T-helper 2 cell (primary cell): ENCODE results near the gene SPTAN1.
"Not testable (repeated sequence)": the region's sequence is repeated elsewhere in the genome, so short reads cannot be mapped to it uniquely, and the experiment has no call there.

Experiments used
- DNase-seq, 5 experiments: peaks; one replicate each; pipeline versions ENCODE4 v3.0.0 to v3.0.0-alpha.2; 2012 to 2022

Gene SPTAN1

DNA sequence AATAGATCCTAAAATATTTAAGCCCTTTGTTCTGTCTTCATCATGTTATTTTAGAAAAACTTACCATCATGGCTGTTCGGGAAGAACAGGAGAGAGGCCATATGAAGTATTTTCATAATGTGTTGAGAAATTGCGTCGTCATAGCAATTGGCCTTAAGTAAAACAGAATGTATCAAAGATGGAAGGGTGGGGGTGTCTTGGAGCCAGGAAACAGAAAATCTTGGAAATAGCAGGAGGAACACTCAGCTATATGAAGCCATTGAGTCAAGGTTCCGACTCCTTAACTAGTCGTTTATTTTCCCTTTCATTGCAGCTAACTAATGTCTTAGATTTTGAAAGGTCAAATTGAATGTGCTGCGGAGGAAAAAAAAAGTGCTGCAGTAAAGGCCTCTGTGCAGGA is 1.3 kb downstream of the SPTAN1 start:
- DNase-seq = peak in 1 of 5 experiments; percentile 43

DNA sequence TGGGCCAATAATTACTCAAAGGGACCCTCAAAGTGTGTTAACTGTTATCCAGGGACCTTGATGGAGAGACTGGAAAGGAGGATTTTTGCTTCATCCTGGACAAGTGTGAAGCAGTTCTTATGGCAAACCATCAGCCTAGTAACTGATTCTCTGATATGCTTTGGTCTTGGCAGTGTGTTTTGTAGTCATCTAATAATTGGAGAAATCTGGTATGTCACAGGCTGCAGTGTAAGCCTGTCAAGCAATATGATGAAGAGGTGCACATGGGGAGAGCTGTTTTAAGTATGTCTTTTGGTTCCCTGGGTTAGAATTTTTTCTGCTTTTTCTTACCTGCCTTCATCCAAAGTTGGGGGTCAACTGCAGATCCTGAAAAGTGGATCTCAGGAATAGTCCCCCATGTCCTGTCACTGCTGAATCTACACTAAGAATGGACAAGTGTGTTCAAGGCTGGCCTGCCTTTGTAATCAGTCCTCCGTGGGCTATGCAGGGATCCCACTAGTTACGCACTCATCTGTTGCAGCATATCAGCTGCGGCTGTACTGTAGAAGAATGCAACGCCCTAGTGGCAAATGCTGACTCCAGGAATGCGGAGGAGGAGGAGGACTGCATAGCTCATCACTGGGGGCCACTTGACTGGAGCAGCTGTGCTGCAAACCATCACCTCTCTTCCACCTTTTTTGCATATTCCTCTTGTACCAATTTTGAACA is 1.9 kb downstream of the SPTAN1 start:
- DNase-seq = peak in 2 of 5 experiments; percentile 9 to 34

DNA sequence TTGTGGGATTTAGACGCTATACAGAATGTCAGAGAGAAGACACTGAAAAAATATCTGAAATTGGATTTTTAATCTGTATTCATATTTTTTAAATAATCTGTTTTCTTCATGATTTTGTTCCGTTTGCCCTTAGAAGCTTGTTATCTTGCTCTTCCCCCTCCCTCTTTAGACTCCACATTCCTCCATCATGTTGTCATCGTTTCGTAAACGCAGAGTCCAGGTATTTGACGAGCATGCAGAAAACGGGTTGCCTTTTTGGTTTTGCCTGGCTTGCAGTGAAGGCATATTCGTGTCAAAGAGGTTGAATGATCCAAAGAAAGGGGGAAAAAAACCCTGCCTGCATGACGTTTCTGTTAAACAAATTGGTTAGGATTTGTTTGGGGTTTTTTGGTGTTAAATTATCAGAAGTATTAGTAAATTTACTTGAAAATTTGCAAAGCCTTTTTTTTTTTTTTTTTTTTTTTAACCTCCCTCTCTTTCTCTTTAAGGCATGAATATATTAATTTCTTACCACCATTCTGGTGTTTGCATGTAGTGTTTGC is 2.9 kb downstream of the SPTAN1 start:
- no peak for DNase-seq

DNA sequence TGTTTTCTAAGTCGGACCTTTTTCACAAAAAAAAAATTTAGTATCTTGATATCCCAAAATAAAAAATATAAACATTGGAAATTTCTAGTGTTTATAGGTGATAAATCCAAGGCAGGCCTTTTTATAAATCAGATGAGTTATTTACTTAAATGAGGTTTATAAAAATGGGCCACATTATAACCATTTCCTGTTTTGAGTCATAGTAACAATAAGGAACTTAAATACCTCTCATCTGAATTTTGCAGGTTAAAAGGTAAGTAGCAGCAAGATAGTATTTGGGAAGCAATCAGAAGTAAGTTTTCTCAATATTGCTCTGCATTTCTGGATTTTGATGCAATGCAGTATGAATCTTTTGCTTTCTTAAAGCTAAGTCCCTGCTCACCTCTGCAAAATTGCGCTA is 3.9 kb downstream of the SPTAN1 start:
- DNase-seq = peak in 1 of 5 experiments; percentile 60

DNA sequence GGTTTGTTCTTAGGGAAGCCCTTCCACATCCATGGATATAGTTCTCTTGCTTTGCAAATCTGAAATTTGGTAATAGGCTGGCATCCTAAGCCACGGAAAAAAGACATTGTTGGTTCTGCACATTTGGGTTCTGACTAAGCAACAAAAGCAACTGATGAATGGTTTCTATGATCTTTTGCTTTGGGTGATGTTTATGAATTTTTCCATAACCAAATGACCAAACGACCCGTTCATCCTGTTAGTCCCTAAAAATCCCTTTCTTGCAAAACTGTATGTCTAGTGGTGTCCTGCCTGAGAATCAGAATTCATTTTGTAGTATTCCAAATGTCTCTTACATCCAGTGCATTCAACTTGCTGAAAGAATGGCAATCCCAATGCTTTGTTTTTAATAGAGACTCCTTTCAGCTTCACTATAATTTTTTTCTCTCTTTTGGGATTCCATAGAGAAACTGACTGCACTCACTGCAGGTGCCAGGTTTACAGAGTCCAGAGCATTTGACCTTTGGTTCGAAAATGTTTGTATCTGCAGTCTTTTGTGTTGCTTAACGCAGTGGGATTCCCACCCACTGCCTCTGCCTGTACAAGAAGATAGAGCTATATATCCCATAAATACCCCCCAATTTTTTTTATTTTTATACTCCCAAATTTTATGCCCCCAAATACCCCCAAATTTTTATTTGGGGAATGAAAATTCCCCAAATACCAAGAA is 4.7 kb downstream of the SPTAN1 start:
- no peak for DNase-seq

DNA sequence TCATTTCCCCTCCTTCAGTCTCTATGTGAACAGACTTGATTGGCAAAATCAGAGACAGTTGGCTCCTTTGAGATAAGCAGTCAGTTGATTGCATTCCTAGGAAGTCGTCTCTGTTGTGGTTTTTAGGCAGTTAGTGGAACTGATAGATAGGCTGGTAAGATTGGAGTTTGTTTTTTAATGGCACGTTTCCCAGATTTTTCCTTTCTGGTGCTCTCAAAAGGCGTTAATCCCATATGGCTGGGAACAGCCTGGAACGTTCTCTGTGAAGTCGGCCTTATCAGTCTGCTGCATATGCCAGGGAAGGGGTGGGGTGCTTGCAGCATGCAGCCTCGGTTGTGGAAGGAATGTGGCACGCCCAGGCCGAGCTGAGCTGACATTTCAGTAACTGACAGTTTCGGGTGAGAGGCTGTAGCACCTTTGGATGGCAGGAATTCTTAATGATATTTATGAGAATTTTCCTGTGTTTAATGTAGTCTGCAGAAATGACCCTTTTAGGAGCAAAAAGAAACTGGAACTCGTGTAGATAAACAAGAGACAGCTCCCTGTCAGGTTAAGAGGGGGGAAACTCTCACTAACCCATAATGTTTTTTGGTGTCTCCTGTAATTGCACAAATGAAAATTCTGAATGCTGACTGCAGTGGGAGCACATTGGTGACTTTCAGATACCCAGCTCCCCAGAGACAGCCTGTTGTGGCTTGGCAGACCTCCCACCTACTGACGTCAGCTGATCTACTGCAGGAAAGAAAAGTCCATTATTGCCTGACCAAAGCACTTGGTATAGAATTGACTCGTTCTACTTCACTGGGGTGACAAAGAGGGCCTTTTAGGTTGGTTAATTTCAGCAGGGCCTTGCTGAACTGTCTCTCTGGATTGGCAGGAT is 6.3 kb downstream of the SPTAN1 start:
- peak in 3 of 5 experiments; percentile 12 to 77 (median 46) for DNase-seq

DNA sequence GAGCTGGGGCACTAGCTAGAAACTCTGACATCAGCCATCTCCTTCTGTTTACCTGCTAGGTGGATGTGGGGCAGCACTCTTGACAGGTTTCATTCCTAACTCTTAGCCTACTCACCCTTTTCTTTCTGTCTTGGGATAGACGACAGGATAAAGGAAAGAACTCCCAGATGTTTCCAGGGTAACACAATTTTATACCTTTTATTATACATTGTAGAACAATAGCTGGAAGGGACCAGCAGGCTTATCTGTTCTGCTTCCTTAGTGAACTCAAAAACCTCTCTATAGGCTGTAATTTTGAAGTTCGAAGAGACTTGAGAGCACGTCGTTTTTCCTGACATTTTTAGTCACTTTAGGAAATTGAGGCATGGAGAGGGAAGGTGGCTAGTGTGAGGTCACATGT is 13.2 kb downstream of the SPTAN1 start:
- DNase-seq = no peak

DNA sequence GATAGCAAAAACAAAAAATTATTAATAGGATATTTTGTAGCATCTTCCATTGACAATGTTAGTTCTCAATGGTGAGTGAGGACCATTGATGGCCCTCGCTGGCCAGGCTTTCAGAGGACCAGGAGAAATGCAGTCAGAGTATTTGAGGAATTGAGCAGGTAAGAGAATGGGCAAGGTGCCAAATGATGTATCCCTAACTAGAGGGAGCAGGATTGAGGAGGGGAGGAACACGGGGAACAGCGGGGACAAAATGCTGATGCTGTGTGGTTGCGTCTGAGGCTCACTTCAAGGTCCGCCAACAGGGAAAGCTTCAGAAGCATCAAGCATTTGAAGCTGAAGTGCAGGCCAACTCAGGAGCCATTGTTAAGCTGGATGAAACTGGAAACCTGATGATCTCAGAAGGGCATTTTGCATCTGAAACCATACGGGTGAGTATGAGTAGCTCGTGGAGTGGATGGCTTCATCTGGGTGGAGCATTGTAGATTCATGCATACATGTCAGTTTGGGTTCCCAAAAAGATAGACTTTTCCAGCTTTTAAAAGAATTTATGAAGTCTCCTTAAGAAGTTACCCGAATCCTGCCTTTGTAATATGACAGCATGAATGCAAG is 16.2 kb downstream of the SPTAN1 start:
- DNase-seq = no peak

DNA sequence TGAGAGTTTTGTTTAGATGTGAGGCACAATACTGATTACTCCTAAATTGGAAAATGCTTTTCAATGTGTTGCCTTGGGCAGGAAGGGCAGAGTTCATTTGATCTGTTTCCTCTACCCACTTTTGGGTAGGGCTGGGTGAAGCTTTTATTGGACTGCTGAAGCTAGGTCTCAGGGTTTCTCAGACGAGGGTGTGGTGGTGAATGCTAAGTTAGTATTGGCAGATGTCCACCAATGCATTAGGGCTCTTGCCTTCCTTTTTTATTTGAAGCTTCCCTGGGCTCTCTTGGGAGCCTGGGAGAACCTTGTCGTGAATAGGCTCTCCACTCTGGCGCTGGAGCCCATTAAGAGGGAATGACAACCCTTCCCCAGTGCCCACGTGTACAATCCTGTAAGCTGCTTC is 23.1 kb downstream of the SPTAN1 start:
- DNase-seq = no peak

DNA sequence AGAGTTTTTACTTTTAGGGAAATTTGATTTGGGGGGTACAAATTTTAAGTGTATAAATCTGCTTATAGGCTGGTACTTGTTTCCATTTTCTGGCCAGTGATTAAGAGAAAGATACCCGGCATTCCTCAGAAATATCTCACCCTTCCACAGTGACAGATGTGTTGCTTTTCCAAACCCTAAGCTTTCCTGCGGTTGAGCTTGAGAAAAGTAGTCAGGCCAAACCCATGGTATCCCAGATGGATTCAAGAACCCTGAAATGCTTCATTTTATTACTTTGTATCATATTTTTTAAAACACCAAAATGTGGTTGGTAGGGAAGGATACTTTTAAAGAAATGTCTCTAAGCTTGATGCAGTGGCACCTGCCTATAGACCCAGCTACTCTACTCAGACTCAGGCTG is 23.5 kb downstream of the SPTAN1 start:
- no peak for DNase-seq

DNA sequence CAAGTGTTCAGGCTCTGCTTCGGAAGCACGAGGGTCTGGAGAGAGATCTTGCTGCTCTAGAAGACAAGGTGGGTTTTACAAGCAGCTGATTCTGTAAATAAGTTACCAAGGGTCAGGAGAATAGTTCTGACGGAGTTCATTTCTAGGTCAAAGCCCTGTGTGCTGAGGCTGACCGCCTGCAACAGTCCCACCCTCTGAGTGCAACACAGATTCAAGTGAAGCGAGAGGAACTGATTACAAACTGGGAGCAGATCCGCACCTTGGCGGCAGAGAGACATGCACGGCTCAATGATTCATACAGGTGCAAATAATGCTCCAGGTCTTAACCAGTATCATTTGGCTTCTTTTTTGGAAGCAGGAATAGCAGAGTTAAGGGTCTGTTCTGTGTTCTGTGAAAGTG is 24.8 kb downstream of the SPTAN1 start:
- DNase-seq = no peak

DNA sequence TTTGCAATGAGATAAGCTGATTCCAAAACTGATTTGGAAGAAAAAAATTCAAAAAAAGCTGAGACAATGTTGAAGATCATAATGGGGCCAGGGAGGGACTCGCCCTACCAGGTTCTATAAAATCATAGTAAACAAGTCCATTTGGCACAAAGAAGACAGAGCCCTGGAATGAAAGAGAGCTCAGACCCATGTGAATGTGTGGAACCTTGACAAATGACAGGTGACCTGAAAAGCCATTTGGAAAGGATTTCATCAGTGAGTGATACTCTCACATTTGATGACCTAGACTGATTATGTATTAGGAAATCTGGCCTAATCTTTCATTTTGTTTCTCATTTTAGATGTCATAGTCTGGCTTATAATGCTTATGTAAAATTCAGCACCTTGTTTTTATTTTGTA is 26.8 kb downstream of the SPTAN1 start:
- DNase-seq = no peak

DNA sequence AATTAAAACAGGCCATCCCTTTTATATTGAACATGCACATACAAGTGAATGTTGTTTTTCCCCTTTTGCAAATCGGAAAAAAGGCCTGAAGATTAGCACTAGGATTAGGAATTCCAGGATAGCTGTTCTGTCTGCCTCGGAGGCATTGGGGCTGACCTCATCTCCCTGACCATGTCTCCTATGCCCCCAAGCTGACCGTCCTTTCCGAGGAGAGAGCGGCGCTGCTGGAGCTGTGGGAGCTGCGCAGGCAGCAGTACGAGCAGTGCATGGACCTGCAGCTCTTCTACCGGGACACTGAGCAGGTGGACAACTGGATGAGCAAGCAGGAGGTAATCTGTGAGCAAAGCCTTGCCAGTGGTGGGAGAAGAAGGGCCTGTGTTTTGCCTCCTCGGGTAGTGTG is 28.3 kb downstream of the SPTAN1 start:
- DNase-seq = no peak

DNA sequence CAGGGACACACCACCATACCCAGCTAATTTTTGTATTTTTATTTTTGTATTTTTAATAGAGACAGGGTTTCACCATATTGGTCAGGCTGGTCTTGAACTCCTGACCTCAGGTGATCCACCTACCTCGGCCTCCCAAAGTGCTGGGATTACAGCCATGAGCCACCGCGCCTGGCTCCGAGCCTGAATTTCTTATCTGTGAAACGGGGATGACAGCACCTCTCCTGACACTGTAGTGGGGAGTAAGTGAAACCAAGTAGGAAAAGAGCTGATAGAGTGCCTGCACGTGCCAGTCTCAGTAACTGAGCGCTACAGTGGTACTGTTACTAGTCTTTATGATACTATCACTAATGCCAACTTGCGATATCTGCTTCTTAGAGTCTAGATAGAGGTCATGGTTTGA is 32.8 kb downstream of the SPTAN1 start:
- DNase-seq = not testable (repeated sequence)

DNA sequence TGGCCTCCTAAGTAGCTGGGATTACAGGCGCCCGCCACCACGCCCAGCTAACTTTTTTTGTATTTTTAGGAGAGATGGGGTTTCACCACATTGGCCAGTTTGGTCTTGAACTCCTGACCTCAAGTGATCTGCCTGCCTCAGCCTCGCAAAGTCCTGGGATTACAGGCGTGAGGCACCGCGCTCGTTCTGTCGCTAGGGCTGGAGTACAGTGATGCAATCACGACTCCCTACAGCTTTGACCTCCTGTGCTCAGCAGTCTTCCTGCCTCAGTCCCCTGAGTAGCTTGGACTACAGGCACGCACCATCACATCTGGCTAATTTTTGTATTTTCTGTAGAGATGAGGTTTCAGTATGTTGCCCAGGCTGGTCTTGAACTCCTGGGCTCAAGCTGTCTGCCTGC is 34.5 kb downstream of the SPTAN1 start:
- DNase-seq = not testable (repeated sequence)

DNA sequence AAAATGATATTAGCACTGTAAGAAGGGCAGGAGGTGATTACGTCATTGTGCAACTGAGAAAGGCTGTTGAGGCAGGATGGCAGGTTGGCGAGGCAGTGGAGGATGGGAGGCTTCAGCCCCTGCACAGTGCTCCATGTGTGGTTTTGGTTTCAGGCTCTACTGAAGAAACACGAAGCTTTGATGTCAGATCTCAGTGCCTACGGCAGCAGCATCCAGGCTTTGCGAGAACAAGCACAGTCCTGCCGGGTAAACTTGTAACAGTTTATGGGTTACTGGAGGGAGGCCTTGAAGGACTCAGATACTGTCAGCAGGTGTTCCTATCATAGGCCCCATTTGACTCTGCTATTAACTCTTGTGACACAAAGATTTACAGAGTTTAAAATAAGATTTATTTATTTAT is 35.1 kb downstream of the SPTAN1 start:
- peak in 3 of 5 experiments; percentile 7 to 90 (median 21) for DNase-seq

DNA sequence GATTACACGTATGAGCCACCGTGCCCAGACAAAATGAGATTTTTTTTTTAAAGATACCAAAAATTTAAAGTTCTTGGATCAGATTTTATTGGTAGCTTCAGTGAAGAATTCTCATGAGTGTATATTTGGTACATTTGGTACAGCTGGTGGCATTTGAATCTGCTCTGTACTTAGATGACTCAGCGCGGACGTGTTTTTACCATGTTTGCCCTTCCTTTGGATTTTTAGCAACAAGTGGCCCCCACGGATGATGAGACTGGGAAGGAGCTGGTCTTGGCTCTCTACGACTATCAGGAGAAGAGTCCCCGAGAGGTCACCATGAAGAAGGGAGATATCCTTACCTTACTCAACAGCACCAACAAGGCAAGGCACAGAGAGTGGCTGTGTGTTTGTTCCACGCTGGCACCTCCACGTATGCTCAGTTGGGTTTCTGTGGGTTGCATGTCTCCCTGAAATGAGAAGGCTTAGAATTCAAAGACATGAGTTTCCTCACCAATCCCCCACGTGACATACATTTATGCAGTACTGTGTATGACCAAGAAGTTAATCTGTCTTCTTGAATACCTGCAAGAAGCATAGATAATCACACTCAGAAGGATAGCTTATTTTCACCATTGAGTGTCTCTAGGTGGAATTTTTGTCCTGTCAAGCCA is 36.3 kb downstream of the SPTAN1 start:
- DNase-seq = peak in 1 of 5 experiments; percentile 18

DNA sequence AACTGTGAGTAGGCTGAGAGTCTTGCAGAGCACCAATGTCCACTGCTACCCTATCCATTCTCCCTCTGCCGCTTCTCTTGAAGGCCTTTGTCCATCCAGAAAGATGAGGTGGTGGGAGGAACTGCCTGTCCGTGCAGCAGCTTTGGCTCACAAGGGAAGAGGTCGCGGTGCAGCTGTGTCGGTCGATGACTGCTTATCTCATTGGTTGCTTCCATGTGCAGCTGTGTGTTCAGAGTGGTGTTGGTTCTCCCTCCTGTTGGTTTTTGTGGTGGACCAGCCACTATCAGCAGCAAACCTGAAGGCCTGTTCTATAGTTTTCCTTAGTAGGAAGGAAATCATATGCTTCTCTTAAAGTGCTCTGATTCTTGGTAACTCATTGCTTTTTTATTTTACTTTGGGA is 40.7 kb downstream of the SPTAN1 start:
- DNase-seq = no peak

DNA sequence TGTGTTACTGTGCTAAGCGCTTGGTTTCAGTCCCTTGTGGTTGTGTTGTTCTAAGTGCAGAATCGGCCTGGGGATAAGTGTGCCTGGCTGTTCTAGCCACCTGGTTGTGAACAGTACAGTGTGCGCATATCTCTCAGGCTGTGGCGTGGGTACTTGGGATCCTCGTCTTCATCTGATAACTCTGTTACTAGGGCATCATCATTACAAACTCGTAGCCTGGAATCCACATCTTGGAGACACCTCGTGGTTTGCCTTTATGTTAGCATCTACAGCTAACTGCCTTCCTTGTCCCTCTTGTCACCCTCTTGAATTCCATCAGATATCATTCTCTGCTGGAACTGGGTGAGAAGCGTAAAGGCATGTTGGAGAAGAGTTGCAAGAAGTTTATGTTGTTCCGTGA is 41.5 kb downstream of the SPTAN1 start:
- DNase-seq = no peak

DNA sequence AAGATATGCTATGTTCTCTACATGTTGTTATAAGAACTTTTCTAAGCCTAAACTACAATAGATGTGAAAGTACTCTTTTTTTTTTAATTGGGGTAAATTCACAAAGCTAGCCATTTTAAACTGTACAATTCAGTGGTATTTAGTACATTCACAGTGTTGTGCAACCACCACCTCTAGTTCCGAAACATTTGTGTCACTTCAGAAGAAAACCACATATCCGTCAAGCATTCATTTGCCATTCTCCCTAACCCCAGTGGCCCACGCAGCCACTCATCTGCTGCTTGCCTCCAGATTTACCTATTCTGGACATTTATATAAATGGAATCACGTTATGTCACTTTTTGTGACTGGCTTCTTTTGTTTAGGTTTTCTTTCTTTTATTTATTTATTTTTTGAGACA is 43.1 kb downstream of the SPTAN1 start:
- DNase-seq = peak in 1 of 5 experiments; percentile 51

DNA sequence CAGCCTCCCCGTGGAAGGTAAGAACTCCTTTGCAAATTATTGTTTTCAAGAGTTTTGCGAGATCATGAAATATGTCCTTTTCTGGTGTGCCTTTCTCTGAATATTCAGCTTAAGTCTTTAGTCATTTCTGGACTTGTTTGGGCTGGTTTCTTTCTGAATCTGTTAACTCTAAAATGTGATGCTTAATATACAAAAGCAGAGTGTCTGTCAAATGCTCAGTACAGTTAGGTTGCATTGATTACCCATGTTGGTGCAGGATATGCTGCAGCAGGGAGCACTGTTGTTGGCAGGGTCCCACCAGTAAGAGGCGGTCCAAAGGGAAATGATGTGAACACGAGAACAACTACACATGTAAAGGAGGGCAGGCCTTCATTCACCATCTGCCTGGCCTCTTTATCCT is 47.7 kb downstream of the SPTAN1 start:
- DNase-seq = peak in 1 of 5 experiments; percentile 34

DNA sequence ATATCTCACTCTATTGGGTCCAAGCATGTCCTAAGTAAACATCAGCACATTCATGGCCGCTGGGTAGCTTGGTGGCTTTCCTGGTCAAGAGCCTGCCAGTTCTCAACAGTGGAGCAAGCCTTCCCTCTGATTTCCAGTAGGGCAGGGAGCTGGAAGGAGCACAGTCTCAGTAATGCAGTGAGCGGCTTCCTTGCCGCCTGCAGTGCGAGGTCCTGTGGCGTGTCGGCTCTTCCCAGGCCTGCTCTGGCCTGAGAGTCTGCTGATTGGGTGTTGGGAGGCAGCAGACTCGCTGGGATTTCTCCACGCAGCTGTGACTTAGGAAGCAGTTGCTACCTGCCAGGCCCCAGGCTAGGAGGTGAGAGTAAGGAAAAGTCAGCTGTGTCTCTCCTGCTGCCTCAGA is 51.3 kb downstream of the SPTAN1 start:
- DNase-seq = no peak
